ENCODE measurements around the gene CCDC149. TPM values are rescaled to one million over a fixed set of nuclear protein-coding genes. Genes with fewer than 3 reads are reported as not detected.

The CCDC149 gene
- total and polyA plus RNA-seq, 2 of the 8 experiments (the other 6 are each of a cell fraction or from before 2014, with no cell fraction given) = 2.2 to 5.6 TPM

GRCh38 chr4:24928708-24929107 is 15.9 kb upstream of the CCDC149 start (continued):
- TF ChIP-seq MAX (IDR thresholded peaks at IDR 0.05) (no peak), POLR2AphosphoS5 (IDR thresholded peaks at IDR 0.05; ENCODE audit: low read depth, low read length) (no peak), E2F6 (IDR thresholded peaks at IDR 0.05) (no peak), SAP30 (IDR thresholded peaks at IDR 0.05; ENCODE audit: insufficient read depth, insufficient replicate concordance, low read length) (no peak), HDAC2 (IDR thresholded peaks at IDR 0.05; ENCODE audit: borderline replicate concordance in 1 of 2, low read depth in 2 of 2, low read length in 2 of 2) (no peak), CEBPB (IDR thresholded peaks at IDR 0.05; ENCODE audit: low read depth, low read length) (no peak)
- TF ChIP-seq, protein P1, sequence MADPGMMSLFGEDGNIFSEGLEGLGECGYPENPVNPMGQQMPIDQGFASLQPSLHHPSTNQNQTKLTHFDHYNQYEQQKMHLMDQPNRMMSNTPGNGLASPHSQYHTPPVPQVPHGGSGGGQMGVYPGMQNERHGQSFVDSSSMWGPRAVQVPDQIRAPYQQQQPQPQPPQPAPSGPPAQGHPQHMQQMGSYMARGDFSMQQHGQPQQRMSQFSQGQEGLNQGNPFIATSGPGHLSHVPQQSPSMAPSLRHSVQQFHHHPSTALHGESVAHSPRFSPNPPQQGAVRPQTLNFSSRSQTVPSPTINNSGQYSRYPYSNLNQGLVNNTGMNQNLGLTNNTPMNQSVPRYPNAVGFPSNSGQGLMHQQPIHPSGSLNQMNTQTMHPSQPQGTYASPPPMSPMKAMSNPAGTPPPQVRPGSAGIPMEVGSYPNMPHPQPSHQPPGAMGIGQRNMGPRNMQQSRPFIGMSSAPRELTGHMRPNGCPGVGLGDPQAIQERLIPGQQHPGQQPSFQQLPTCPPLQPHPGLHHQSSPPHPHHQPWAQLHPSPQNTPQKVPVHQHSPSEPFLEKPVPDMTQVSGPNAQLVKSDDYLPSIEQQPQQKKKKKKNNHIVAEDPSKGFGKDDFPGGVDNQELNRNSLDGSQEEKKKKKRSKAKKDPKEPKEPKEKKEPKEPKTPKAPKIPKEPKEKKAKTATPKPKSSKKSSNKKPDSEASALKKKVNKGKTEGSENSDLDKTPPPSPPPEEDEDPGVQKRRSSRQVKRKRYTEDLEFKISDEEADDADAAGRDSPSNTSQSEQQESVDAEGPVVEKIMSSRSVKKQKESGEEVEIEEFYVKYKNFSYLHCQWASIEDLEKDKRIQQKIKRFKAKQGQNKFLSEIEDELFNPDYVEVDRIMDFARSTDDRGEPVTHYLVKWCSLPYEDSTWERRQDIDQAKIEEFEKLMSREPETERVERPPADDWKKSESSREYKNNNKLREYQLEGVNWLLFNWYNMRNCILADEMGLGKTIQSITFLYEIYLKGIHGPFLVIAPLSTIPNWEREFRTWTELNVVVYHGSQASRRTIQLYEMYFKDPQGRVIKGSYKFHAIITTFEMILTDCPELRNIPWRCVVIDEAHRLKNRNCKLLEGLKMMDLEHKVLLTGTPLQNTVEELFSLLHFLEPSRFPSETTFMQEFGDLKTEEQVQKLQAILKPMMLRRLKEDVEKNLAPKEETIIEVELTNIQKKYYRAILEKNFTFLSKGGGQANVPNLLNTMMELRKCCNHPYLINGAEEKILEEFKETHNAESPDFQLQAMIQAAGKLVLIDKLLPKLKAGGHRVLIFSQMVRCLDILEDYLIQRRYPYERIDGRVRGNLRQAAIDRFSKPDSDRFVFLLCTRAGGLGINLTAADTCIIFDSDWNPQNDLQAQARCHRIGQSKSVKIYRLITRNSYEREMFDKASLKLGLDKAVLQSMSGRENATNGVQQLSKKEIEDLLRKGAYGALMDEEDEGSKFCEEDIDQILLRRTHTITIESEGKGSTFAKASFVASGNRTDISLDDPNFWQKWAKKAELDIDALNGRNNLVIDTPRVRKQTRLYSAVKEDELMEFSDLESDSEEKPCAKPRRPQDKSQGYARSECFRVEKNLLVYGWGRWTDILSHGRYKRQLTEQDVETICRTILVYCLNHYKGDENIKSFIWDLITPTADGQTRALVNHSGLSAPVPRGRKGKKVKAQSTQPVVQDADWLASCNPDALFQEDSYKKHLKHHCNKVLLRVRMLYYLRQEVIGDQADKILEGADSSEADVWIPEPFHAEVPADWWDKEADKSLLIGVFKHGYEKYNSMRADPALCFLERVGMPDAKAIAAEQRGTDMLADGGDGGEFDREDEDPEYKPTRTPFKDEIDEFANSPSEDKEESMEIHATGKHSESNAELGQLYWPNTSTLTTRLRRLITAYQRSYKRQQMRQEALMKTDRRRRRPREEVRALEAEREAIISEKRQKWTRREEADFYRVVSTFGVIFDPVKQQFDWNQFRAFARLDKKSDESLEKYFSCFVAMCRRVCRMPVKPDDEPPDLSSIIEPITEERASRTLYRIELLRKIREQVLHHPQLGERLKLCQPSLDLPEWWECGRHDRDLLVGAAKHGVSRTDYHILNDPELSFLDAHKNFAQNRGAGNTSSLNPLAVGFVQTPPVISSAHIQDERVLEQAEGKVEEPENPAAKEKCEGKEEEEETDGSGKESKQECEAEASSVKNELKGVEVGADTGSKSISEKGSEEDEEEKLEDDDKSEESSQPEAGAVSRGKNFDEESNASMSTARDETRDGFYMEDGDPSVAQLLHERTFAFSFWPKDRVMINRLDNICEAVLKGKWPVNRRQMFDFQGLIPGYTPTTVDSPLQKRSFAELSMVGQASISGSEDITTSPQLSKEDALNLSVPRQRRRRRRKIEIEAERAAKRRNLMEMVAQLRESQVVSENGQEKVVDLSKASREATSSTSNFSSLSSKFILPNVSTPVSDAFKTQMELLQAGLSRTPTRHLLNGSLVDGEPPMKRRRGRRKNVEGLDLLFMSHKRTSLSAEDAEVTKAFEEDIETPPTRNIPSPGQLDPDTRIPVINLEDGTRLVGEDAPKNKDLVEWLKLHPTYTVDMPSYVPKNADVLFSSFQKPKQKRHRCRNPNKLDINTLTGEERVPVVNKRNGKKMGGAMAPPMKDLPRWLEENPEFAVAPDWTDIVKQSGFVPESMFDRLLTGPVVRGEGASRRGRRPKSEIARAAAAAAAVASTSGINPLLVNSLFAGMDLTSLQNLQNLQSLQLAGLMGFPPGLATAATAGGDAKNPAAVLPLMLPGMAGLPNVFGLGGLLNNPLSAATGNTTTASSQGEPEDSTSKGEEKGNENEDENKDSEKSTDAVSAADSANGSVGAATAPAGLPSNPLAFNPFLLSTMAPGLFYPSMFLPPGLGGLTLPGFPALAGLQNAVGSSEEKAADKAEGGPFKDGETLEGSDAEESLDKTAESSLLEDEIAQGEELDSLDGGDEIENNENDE (IDR thresholded peaks at IDR 0.05; ENCODE audit: insufficient replicate concordance, low read length) = no peak
